ENCODE results near the gene CFAP77. TPM values are rescaled to one million over a fixed set of nuclear protein-coding genes. Genes with fewer than 3 reads are reported as not detected.

Gene CFAP77
- 0.66 TPM for total RNA-seq

GRCh38 chr9:132409828-132410528, at the start of gene CFAP77:
Gene CFAP77 (plus strand): TSS chr9:132410211. CDS start chr9:132410272, 61 bp downstream.

GRCh38 chr9:132406554-132407122, 3.4 kb upstream of the CFAP77 start, which contains the start of gene TTF1:
Gene TTF1 (minus strand): TSS chr9:132406840. CDS start chr9:132402821, 4,019 bp downstream.

GRCh38 chr9:132582276-132582785, 172.3 kb downstream of the CFAP77 start, which contains the start of gene BARHL1:
Gene BARHL1 (plus strand): TSS chr9:132582606. CDS start chr9:132582798, 192 bp downstream.

Other genes with a start within 250 kb of the CFAP77 start
- gene NTNG2, start 248.2 kb upstream of the CFAP77 start, total RNA-seq: 34.3 TPM
- gene SETX, start 55.2 kb upstream of the CFAP77 start, total RNA-seq: 97.5 TPM
- 15.7 TPM for gene TTF1, start 3.4 kb upstream of the CFAP77 start, total RNA-seq
- not detected for gene BARHL1, start 172.4 kb downstream of the CFAP77 start, total RNA-seq